T-helper 1 cell treated with Interleukin-12 subunit alpha and Interleukin-12 subunit beta and Interleukin-4 antibody, amounts not matched to agents 30 ng/mL and 1 ng/mL, for 36 hours (primary cell): ENCODE results near the gene TADA3. TPM values are rescaled to one million over a fixed set of nuclear protein-coding genes. Genes with fewer than 3 reads are reported as not detected.

ENCODE experiments used
- intact Hi-C: fragments of 100-400 bp; cut with micrococcal nuclease; formaldehyde crosslinking; loops from one replicate; pipeline ENCODE4 v1.15.1; 2024
- total RNA-seq: library from RNA; stranded (reverse); gene quantifications from 2 replicates; pipeline ENCODE4 v1.2.3, GENCODE V29; 2022

Gene TADA3
- total RNA-seq, 1 donor from 2014 or later: 62.3 TPM

DNA sequence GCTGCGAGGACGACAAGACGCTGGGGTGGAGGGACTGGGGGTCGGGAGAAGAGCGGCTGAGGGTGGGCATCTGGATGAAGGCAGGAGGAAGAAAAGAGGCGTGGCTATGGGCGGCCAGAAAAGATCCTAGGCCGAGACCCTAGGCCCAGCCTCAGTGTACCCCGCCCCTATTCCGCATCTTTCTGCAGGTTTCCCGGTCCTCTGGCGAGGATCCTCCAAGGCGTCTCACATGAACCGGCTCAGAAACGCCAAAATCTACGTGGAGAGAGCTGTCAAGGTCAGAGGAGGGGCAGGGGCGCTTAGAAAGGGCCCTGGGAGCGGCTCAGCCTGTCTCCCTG lies 18.1 kb upstream of the TADA3 start:
- intact Hi-C loops: no loop called here

DNA sequence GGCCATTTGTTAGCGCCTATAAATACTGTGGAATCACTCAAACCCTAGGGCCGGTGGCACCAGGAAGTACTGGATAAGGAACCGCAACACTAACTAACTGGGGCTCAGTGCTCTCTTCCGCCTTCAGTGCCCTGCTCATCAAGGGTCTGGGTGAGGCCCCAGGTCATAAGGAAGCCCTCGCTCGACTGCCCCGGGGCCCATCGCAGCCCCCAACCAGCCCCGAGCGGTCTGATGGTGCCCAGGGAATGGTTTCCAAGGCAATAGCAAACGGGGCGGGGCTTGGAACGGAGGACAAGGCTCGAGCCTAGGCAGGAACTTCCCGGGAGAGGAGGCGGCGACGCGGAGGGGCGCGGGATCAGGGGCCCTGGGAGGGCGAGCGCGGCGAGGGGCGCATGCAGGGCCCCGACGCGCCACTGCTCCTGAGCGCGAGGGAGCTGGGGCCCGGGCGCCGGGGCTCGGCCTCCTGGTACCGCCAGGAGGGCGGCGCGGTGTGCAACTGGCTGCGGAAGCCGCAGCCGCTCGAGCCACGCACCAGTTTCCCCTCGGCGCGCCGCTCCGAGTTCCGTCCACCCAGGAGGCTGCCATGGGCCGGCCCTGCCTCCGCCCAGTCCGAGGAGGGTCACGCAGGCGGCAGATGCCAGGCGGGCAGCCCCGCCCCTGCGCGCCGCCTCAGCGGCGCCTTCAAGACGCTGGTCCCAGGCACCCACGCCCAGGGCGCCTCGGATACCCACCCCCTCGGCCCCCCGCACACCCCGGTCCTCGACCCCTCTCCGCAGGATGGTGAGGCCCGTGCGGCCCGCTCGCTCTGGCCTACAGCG lies 17.6 kb upstream of the TADA3 start, which contains the start of gene TTLL3:
TTLL3 (plus strand) TSS at position 648 of the 818 bp plus-strand sequence. CDS start 400 bp downstream, outside the sequence.
- intact Hi-C loops: loop anchor here (1.0 to 2.0 kb wide), 4 partner anchors 17 to 79 kb away; partner anchors contain the start of genes ARPC4, BRPF1, OGG1 and RPUSD3

DNA sequence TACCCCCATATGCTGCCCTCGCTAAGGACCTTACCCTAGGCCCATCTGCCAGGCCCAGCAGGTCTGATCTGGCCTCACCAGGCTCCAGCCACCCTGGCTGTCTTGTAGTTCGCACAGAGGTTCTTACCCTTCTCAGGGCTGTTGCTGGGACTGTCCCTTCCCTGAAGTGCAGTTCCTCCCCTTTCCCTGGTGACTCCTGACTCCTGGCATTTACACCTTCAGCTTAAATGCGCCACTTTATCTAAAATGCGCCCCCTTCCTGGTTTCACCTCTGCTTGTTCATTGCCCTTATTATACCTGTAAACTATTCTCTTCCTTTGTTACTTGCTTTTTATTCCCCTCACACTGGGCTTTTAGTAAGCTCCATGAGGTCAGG lies 17.0 kb upstream of the TADA3 start:
- intact Hi-C loops: loop anchor here (1.0 to 2.0 kb wide), 4 partner anchors 16 to 78 kb away; partner anchors contain the start of genes ARPC4, BRPF1, OGG1 and RPUSD3

DNA sequence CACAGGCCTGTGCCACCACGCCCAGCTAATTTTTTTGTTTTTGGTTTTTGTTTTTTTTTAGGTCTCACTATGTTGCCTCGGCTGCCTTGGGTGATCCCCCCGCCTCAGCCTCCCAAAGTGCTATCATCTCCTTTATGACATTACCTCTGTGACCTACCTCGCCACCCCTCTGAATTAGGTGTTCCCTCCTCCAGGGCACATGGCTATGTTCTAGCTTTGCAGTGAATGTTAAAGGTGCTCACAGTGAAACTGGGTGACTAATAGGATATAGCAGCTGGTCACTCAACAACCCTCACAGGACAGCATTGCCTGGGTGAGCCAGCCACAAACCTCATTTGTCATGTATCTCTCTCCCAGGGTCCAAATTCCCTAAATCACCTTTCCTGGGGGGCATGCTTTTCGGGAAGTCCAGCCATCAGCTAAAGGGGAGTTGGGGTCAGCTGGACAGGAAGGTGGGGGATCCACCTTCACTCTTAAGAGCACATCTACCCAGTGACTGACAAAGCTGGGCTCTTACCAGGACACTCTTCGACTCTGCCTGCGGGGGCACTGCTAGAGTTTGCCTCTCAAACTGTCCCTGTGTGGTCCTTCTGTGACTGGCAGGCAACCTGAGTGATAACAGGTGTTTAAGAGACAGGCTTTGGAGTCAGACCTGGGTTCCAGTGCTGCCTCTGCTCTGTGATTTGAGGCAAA lies 16.2 kb upstream of the TADA3 start:
- intact Hi-C loops: loop anchor here (1.0 to 2.0 kb wide), 4 partner anchors 15 to 77 kb away; partner anchors contain the start of genes ARPC4, BRPF1, OGG1 and RPUSD3

DNA sequence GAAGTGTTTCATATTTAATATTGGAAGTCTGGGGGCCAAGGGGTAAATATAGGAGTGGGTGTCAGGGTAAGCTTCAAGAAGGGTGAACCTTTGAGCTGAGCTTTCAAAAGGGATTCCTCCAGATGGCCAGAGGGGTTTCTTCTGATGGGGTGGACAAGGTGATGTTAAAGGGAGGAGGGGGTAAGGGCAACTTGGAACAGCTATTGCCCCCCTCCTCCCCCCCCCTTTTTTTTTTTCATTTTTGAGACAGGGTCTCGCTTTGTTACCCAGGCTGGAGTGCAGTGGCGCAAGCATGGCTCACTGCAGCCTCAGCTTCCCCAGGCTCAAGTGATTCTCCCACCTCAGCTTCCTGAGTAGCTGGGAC lies 15.7 kb upstream of the TADA3 start:
- intact Hi-C loops: loop anchor here (2.0 kb wide), 1 partner anchor 37 kb away; the partner anchor contains the start of gene RPUSD3

DNA sequence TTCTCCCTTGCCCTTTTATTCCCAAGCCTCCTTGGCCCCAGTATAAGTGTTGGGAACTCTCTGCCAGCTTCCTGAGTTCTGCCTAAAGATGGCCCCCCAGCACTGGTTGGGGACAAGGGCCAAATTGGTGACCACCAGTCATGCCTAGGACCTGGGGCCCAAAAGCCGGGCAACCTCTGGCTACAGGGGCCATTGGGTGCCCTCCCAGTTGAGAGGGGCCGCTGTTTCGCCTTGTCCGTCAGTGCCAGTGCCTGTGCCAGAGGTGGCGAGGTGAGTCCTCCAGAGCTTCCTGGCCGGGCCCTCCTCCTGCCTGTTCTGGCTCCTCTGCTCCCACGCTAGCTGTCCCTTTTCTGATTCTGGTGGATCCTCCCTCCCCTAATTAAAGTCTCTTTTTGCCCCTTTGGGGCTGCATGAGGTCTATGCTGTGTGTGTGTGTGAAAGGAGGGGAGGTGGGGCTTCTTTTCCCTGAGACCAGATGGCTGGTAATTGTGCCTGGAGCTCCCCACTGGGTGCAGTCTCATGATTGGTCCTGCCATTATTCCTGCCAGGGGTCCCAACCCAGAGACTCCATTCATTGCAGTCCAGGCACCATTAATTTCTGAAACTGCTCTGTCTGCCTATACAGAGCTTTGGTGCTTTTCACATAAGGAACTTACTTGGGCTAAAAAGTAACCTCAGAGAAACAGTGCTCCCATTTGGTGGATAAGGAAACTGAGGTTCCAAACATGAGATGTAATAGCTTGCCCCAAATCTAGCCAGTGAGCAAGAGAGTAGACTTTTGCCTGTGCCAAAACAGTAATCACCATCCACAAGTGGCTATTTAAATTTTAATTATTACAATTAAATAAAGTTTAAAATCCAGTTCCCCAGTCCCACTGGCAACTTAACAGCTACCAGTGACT lies 14.7 kb upstream of the TADA3 start:
- intact Hi-C loops: no loop called here

DNA sequence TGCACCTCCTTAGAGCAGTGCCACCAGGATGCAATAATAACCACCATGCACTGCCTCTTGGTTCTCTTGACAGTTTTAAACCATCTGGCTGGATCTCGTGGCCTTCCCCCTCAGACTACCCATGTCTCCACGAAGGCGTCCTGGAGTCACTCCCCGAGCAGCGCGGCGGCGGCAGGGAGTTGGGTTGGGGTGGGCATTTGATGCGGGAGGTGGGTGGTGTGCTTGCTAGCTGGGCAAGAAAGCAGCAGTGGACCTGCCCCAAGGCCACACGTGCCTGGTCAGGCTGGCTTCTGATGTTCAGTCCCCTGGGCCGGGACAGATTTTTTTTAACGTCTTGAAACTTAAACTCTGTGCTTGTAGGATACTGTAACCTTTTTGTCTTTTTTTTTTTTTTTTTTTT lies 13.9 kb upstream of the TADA3 start:
- intact Hi-C loops: no loop called here

DNA sequence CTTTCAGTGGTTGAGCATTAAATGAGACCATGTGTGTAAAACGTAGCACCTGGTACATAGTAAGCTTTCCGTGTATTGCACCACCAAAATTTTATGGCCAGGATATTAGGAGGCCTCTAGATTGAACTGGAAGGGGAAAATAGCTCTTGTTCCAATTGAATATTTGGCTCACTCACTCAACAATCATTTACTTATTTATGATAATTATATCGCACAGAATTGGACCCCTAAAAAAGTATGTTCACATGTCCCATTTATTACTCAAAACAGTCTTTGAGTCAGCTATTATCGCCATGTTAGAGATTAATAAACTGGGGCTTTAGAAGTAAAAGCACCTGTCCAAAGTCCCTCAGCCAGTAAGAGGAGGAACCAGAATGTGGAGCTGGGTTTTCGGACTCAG lies 12.7 kb upstream of the TADA3 start:
- intact Hi-C loops: no loop called here

DNA sequence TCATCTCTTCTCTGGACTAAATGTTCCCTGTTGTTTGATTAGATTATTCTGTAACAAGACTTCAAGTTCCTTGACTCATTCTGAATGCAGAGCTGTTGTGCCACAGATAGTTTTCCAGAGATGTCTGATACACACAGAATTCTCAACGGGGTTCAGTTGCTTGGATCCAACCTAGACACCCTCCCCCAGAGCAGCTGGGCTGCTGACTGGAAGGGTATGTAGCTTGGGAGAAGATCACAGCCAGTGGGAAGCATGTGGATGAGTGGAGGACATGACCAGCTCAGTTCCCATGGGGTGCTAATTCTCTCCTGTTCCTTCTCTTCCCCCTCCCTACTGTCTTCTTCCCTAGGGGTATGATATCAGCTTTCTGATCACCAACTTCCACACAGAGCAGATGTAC lies 11.2 kb upstream of the TADA3 start:
- intact Hi-C loops: no loop called here

DNA sequence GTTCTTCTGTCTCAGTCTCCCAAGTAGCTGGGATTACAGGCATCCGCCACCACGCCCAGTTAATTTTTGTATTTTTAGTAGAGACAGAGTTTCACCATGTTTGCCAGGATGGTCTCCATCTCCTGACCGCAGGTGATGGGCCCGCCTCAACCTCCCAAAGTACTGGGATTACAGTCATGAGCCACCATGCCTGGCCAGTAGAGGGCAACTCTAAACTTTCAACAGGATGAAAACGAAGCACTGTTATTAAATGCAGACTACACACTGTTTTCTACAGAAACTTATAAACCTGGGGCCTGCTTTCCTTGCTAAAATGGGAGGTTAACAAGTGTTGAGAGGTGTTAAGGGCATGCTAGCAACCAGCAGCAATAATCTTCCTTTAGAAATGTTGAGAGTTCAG lies 8.3 kb upstream of the TADA3 start:
- intact Hi-C loops: no loop called here

DNA sequence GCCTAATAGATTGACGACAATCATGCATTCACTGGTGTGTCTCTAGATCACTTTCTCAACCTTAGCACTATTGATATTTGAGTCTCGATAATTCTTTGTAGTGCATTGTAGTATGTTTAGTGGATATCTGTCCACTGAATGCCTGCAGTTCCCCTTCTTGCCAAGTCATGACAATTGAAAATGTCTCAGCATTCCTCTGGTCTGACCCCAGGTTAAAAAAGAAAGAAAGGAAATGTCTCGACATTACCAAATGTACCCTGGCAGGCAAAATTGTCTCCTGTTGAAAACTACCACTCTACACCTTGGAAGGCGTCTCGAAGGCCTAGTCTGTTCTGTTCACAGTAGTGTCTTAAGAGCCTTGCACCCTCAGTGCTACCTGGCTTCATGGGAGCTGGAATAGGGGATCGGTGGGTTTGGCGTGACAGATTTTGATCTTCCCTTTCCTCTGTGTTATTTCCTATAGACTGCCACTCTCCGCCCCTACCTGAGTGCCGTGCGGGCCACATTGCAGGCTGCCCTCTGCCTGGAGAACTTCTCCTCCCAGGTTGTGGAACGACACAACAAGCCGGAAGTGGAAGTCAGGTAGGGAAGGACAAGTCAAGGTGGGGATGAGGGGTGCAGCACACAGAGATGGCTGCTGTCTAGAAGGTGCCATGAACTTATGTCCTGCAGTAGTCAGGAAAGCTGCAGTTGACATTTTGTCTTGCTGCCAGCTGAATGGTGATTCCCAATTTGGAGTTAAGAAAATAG lies 5.1 kb upstream of the TADA3 start:
- intact Hi-C loops: no loop called here

DNA sequence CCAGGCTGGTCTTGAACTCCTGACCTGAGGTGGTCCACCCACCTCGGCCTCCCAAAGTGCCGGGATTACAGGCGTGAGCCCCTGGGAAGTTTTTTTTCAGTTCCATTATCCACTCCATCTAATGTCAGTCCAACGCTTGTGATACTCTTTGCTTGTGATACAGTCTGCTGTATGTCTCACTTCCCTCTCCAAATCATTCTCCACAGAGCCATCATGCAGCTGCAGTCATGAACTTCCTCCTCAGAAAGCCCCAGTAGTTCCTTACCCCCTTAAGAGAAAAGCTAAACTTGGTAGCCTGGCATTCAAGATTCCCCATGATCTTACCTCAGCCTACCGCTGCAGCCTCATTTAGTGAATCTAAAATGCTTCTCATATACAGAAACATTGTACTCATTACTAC lies 2.9 kb upstream of the TADA3 start:
- intact Hi-C loops: no loop called here

DNA sequence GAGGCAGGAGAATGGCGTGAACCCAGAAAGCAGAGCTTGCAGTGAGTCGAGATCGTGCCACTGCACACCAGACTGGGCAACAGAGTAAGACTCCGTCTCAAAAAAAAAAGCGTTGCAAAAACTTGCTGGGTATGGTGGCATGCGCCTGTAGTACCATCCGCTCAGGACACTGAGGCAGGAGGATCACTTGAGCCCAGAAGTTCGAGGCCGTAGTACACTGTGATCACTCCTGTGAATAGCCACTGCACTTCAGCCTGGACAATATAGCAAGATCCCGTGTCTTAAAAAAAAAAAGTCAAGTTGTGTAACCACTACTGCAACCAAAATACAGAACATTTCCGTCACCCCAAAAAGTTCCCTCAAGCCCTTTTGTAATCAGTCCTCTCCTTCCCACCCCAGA lies 2.1 kb upstream of the TADA3 start:
- intact Hi-C loops: no loop called here

DNA sequence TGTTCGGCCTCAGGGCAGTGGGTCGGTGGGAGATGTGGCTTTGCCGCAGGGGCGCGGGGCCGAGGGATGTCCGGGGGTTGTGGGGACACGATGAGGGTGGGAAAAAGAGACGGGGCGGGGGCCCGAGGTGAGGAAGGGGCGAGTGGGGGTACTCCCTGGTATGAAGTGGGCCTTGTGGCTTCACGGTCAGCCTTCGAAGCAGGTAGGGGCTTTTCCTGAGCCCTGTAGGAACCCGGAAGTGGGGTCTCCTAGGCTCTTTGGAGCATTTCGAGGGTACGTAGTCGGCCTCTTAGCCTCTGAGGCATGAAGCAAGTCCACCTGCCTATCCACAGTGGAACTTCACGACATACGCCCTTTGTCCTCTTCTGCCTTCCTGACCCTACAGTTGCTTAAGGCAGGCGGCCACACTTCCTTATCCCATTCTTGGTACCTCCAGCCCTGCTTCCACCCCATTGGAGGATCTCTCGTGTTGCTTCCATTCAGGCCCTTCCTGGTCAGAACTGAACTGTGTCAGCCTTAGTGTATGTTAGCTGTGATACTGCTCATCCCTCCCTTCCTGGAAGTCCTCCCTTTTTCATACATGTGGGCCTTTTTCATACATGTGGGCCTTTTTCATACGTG lies 998 bp upstream of the TADA3 start:
- intact Hi-C loops: loop anchor here (1.0 to 2.0 kb wide), 5 partner anchors 16 to 528 kb away; partner anchors contain the start of genes BRK1, RPUSD3 and SEC13

DNA sequence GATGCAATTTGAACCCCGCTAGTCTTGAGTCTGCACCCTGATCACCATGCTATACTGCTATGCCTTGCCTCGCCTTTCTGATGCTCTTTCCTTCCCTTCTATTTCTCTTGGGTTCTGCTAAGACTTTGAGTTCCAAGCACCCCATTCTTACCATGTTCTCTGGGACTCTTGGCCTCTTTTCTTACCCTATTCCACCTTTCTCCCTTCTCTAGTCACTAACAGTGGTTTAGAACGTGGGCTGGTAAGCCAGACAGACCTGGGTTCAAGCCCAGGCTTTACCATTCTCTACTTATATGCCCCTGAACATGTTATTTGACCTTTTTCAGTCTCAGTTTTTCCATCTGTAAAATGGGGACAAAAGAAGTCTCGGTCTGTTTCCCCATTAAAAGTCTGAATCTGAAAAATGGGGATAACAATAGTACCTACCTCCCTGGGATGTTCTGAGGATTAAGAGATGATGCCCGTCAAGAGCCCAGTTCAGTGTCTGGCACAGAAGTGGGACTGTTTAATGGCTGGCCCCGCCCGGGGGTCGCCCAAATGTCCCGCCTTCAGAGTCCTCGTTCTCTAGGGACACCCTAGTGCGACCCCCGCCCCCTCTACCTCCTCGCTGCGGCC lies 376 bp downstream of the TADA3 start:
- intact Hi-C loops: loop anchor here (1.0 to 2.0 kb wide), 15 partner anchors 12 to 456 kb away; partner anchors contain the start of genes BRPF1, CRELD1, EMC3 and FANCD2

DNA sequence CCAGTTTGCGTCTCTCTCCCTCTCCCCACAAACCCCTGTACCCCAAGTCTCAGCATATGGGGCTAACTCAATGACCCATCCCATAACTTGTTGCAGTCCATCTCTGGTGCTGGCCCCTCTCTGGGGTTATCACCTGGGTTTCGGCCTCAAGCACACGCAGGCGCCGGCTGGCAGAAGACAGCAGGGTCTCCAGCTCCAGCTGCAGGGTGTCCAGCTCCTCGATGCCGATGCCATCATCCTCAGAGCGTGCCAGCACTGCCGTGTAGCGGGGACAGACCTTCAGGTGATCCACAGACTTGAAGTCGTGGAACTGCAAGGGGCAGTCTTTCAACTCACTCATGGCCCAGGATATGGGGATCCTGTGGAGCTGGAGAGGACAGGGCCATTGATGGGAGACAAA lies 1.1 kb downstream of the TADA3 start:
- intact Hi-C loops: no loop called here

DNA sequence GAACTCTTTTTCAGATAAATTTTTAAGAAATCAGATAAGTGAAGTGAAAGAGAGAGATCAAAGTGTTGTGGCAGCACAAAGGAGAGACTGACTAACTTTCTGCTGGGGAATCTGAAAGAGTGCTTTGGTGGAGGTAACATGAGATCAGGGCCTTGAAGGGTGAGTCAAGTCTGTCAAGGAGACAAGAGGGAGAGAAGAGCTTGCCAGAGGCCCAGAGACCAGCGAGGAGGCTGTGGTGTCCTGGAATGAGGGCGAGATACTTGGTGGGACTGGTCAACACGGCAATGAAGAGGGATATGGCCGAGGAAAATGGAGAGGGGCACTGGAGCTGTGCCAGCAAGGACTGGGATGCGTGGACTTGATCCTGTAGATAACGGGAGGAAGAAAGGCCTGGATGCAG lies 4.6 kb downstream of the TADA3 start:
- intact Hi-C loops: no loop called here

DNA sequence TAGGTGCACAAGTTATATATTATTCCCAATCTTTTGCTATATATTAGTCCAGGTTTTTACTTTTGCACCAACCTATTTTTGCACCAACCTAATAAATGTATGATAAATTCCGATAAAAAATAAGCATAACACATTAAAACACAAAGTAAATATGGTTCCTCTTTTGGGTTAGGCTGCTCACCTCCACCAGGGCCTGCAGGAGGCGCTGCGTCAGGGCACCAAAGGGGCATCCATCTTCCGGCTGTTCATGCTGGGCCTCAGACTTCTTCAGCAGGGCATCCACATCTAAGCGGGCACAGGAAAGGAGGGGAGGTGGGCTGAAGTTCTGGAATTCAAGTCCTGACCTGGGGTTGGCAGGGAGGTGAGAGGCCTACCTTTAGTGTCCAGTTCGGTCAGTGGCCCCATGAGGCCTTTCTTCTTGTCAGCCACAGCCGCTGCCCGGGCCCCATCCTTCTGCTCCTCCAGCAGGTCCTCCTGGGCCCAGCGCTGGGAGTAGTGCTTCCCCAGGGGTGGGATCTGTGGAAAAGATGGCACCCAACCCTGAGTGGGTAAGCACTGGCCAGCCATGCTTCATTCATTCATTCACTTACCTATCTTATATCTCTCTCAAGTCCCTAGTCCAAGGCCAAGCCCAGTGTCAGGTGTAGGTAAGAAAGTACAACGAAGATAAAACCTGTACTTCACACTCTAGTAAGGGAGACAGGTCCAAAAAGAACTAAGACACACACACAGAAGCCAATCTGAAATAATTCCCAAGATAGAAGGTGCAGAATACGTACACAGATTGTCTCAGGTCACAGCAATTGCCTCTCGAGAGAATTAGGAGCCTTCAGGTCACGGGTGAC lies 5.2 kb downstream of the TADA3 start:
- intact Hi-C loops: no loop called here
